Esophagus mucosa (tissue), 1 donor: ENCODE data around the gene CBLL1. TPM values are rescaled to one million over a fixed set of nuclear protein-coding genes. Genes with fewer than 3 reads are reported as not detected.

Experiments
- total RNA-seq: library from RNA; stranded (reverse); gene quantifications from one replicate; pipeline ENCODE4 v1.2.4, GENCODE V29; 2023
- donor health status: DM: yes; HTN: yes; CAD: no.

CBLL1 gene
- total RNA-seq, 1 donor from 2014 or later: 13.6 TPM

Other genes starting within 250 kb of the CBLL1 start
- 20.9 TPM for gene COG5, start 180.2 kb upstream of the CBLL1 start, total RNA-seq
- gene DUS4L, start 180.2 kb upstream of the CBLL1 start, total RNA-seq: 7.3 TPM
- 42.9 TPM for gene BCAP29, start 163.9 kb upstream of the CBLL1 start, total RNA-seq
- 0.24 TPM for gene SLC26A4, start 83.3 kb upstream of the CBLL1 start, total RNA-seq
- 0.44 TPM for gene SLC26A3, start 59.1 kb downstream of the CBLL1 start, total RNA-seq
- 63.5 TPM for gene DLD, start 147.0 kb downstream of the CBLL1 start, total RNA-seq